GM18858 (cell line): Measurements from ENCODE around the gene IL17RD.

Experiments
- ATAC-seq: cut with Tn5 transposase; IDR thresholded peaks from one replicate; pipeline ENCODE4 v1.9.1; 2021; ENCODE audit not compliant: unreplicated experiment

The IL17RD gene

DNA sequence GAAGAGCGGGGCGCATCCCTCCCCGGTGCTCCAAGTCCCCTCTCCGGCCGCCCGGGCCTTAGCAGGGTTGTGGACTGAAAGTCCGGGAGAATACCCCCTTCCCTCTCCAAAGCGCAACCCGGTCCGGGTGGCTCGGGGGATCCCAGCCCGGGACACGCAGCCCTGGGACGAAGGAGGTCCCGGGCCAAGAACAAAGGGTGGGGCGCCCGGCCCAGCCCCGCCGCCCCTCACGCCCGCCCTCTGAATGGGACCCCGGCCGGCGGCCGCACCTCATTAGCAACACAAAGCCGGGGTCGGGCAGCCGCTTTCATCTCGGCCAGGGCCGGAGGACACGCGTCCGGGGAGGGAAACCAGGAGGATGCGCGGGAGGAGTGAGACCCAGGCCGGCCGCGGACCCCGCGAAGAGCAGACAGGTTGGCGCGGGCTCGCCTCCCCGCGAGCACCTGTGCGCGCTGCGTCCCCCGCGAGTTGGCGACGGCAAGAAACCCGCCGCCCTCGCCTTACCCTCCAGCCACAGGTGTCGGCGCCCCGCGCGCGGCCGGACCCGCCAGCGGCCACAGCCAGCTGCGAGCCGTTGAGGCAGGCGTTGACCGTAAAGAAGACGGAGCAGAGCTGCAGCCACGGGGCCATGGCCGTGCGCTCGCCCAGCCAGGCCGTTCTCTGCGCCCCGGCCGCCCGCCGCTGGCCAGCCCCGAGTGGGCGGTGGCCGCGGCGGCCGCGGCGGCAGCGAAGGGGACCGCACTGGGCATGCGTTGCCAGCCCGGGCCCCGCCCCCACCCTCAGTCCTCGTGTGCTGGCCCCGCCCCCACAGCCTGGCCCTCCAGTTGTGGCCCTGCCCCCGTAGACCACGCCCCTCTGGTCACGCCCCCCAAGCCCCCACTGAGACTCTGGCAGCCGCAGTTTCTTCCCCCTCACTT lies at the start of gene IL17RD:
Gene IL17RD (minus strand): TSS at position 697 of the 917 bp plus-strand sequence. CDS start 67 bp downstream, at position 630.
- ATAC-seq: no peak

- ATAC-seq: no peak
Observed at GRCh38 chr3:57206423-57206822, 41.3 kb upstream of the IL17RD start.

GRCh38 chr3:57199895-57200297 lies 34.7 kb upstream of the IL17RD start, which contains the start of gene HESX1:
HESX1 (minus strand) TSS chr3:57199978; CDS start chr3:57199918, 60 bp downstream.
- ATAC-seq: no peak

- no peak for ATAC-seq
Observed at GRCh38 chr3:57194641-57195040, 29.5 kb upstream of the IL17RD start.

DNA sequence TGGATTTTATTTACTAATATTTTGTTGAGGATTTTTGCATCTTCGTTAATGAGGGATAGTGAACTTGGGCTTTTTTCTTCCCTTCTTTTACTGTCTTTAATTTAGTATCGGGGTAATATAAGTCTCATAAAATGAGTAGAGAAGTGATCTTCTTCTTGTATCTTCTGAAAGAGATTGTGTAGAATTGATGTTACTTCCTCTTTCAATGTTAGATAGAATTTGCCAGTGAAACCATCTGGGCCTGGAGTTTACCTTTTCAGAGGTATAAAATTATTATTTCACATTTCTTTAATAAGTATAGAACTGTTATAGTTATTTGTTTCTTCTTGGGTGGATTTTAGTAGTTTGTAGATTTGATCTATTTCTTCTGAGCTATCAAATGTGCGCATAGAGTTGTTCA lies 26.9 kb upstream of the IL17RD start:
- ATAC-seq: no peak

- ATAC-seq: no peak
Observed at GRCh38 chr3:57184526-57184925, 19.4 kb upstream of the IL17RD start.

DNA sequence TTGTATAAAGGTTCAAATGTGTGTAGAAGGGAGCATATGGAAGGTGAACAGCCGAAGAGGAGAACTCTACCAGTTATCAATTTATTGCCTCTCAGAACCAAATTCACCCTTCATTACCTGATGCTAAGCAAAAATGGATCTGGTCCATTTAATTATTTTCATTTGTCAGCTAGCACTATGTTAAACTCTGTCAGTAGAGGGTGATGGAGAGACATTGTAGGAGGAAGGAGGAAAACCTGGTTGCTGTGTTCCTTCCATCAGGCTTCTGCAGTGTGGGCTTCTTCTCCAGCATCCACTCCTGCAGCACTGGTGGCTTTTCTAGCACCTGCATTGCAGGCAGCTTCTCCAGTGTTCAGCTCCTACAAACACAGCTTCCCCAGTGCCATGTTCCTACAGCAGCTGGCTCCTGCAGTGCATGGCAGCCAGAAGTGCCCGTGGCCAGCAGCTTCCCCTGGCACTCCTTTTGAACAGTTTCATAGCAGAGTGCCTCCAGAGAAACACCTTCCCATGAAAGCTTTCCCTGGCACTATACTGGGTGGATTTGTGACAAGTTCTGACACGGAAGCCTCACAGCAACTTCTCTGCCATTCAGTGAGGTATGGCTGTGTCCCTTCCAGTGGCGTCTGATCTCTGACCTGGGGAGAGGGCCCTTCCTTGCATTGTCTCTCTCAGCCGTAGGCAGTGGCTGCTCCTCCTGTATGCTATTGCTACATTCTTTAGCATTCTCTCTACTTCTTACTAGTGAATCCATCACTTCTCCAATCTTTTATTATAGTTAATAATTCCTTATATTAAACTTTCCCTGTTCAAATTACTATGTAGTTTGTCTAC lies 14.6 kb upstream of the IL17RD start:
- no peak for ATAC-seq

- no peak for ATAC-seq
Observed at GRCh38 chr3:57176045-57176444, 10.9 kb upstream of the IL17RD start.

DNA sequence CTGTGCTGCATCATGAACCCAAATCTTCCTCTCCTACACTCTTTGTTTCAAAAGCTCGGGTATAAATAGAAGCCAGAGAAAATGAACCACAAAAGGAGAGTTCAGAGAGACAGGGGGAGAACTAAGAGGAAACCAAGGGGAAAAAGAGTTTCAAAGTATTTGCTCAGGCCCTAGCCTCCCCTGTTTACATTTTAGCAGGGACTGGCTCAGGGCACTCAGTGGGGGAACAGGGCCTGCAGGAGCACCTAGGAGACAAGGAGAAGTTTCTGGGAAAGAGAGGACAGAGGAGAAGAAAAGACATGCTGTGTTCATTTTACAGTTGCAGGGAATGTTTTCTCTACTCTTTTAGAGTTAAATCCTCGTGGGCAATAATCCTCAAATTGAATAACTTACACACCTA lies 8.5 kb upstream of the IL17RD start:
- no peak for ATAC-seq

DNA sequence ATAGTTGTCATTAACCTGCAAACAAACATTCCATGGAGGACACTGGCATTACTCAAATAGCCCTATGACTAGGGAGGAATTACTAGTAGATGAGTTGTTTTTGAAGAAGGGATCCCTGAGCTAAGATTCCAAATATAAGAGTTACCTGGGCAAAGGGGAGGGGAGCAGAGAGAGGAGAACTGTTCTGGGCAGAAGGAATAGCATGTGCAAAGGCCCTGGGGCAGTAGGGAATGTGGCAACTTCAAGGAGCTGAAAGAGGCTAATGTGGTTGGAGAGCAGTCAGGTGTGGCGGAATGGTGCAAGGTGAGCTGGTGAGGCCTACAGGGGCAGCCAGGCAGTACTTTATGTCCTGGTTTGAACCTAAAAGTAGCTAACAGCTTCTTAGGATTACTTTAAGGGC lies 5.8 kb upstream of the IL17RD start:
- ATAC-seq: no peak

- ATAC-seq: no peak
Observed at GRCh38 chr3:57169872-57170623, 4.9 kb upstream of the IL17RD start.

DNA sequence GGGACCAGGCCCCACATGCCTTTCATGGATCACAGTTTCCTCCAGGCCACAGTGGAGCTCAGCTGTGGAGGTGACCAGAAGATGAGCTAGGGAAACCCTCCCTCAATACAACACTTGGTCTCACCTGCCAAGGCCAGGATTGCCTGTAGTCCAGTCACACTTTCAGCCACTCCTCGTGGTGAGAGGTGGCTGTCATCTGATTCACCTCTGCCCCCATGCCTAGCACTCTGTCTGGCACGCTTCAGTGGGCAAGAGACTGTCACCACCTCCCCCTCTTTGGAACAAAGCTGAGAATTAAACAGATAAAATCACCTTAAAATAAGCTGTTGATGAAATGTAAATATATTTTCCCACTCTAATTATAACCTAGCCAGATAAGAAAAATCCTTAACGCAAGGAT lies 4.0 kb upstream of the IL17RD start:
- ATAC-seq: no peak

DNA sequence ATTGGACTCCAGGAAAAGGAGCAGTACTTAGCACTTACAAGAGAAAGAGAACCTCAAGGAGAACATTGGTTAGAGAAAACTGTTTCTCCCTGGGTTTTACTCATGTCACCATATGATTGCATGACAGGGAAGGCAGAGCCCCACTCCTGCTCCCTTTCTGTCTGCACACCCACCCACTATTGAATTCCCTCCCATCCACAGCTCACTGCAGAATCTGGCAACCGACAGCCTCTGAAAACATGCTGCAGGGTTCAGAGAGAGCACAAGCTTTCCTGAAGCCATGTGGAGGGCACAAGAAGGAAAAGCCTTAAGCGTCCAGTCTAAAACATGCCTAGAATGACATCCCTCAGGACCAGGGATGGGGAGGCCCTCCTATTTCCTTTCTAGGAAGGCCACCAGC lies 3.0 kb upstream of the IL17RD start:
- no peak for ATAC-seq

DNA sequence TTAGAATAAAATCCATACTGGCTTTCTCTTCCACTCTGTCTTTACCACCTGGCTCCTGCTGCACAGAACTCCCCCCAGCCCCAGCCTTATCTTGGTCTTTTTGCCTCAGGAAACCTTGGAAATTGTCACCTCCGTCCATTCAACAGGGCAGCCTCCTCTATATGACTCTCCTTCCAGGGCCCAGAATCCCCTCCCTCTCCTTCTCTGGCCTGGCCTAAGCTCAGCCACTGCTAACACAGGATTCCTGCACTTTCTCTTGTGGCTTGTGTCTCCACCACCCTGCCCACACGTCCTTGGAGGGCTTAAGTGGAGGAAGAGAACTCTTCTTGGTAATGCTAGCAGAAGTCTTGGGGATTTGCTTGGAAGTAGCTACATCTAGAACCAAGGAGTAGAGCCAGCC lies 1.5 kb upstream of the IL17RD start:
- ATAC-seq: no peak

- no peak for ATAC-seq
Observed at GRCh38 chr3:57165641-57166040, 488 bp upstream of the IL17RD start.

DNA sequence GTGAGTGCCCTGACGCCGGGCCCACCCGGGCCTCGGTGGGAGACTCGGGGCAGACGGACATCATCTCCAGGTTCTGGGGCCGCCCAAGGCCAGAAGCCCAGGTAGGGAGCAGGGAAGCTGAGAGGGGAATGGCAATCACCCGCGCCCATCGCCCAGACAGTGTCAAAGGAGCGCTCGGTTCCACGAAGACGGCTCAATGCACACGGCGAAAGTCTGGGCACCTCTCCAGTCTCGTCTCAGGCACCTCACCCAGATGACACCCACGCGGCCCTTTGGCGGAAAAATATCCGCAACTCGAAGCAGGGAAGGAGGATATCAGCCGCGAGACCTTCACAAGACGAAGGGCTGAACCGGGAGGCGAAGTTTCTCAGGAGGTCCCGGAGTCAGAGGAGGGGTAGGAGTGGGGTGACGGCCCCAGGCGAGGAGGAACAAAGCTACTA lies 916 bp downstream of the IL17RD start:
- no peak for ATAC-seq

DNA sequence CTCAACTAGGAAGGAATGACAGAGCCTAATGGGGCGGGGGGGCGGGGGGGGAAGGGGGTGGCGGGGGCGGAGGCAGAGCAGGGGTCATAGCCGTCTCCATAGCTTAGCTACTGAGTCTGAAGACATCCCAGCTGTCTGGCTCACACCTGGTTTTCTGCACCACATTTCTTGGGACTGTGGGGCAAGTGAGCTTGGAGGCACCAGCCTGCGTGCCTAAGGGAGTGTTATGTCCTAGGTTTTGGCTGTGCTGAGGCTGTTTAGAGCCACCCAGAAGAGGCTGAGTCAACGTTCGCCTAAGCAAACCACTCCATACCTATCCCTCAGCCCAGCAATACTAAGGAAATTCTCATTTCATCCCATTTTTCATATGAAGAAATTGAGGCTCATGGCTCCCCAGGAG lies 1.4 kb downstream of the IL17RD start:
- no peak for ATAC-seq

GRCh38 chr3:57161915-57162314 lies 3.2 kb downstream of the IL17RD start:
- no peak for ATAC-seq

DNA sequence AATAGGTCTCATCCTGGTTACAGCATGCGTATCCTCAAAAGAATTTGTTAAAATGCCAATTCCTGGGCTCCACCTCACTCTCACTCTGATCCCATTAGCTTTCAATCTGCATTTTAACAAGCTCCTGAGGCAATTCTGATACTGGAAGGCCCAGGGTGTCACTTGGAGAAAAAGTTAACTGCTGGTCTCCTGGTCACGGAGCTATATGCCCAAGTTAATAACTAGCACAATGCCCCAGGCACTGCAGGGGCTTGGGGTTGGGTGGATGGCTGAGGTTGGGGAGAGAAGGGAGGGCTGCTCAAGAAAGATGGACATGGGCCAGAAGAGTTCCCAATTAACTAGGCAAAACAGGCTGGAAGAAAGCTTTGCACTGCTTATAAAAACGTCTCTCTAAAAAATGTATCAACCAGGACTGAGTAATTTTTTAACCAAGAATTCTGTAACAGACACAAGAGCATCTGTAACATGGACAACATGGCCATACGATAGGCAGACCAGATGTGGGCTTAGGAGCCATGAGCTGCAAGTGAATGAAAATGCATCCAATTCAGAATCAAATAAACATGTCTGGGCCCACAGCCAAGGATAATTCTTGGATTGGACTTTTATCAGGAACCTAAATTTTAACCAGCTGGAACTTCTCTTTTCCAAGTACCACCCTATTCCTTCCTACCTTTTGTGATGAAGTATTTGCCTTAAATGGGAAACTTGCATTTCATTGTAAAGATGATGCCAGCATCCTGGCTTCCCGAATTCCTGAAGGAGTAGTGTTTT lies 4.2 kb downstream of the IL17RD start:
- no peak for ATAC-seq

GRCh38 chr3:57160076-57160764 lies 4.9 kb downstream of the IL17RD start:
- ATAC-seq: no peak
